Body of pancreas (tissue), 4 donors: ENCODE results near the gene ZNF277.

ENCODE experiments used
- CTCF ChIP-seq, 7 experiments: fragments of 450-650 bp in 4 of 7; fragments of 200-600 bp in 3 of 7; sonication (generic) in 3 of 7; IDR thresholded peaks; one replicate each; pipeline ENCODE4 v1.5.1; 2016 to 2019; ENCODE audit warnings: antibody characterized with exemption in 7 of 7
- POLR2A ChIP-seq, 3 donors: fragments of 450-650 bp; IDR thresholded peaks; one replicate each; pipeline ENCODE4 v1.6.1; 2016; ENCODE audit warnings: antibody characterized with exemption in 3 of 3, mild to moderate bottlenecking in 2 of 3

GRCh38 chr7:112226701-112227276 is 20.3 kb downstream of the ZNF277 start:
- TF ChIP-seq CTCF (IDR thresholded peaks at IDR 0.05) (no peak), POLR2A (IDR thresholded peaks at IDR 0.05) (no peak)
